ENCODE results near the gene GPR179. TPM values are rescaled to one million over a fixed set of nuclear protein-coding genes. Genes with fewer than 3 reads are reported as not detected.

Gene GPR179
- total and polyA plus RNA-seq, 2 donors (not counting 1 experiment from before 2014, with no cell fraction given), result under 0.01 TPM; not detected in 1

DNA sequence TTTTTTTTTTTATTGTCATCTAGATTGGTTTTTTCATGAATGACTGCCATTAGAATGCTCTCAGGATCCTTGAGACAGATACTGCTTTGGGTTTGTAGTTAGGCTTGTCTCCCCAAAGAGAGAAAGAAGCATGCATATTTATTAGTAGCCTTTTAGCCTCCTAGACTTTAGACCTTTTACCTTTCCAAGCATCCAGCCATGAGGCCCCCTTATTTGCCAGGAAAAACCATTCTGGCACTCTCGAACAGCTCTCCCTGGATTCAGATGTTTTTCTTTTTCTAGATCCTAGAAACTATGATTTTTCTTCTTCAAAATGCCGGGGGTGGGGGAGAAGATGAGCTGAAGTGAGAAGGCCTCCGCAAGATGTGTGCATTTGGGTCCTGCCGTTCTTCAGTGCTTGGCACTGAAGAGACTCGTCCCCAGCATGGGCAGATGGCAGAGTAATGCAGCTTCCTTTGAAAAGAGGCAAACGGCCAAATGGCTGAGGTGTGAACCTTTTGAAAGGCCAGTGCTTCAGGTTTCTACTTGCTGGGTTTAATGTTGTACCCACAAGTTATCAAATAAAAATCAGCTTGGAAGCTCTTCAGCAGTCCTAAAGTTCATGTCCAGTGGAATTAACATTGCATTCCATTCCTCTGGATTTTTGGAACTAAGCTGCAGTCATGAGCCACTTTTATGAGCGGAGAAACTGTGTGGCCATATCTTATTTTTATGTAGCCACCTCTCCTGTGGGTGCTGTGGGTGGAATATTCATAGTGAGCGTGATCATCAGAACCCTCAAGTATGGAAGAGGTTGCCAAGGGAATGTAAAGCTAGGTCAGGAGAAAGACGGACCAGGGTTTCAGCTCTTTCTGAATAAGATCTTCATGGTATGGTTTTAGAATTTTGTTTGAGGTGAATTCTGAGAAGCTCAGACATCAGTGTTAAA is 15.1 kb upstream of the GPR179 start:
- Histone ChIP-seq H3K79me2 (ENCODE audit: control insufficient read depth, insufficient read depth, low read length) (peaks cover 13% of the 10 kb centered on the region), H3K9me3 (ENCODE audit: control insufficient read depth, insufficient read depth, low read depth, low read length) (no peaks in the 10 kb centered on the region), H3K27me3 (ENCODE audit: control insufficient read depth, insufficient read depth, low read length) (no peaks in the 10 kb centered on the region), H3K4me2 (ENCODE audit: extremely low read depth, insufficient read depth, low read length) (no peak overlapping the region), H2AFZ (ENCODE audit: low read length) (no peak overlapping the region), H3K36me3 (ENCODE audit: control insufficient read depth, insufficient read depth, low read length) (no peaks in the 10 kb centered on the region), H3K4me3 (replicated peaks in 1 of 4; ENCODE audit: control extremely low read depth in 1 of 4, insufficient read depth in 1 of 4, low read depth in 3 of 4, low read length in 4 of 4) (no peak overlapping the region), H4K20me1 (ENCODE audit: control insufficient read depth, extremely low read depth, insufficient read depth, low read length) (peaks cover 4% of the 10 kb centered on the region), H3K9ac (ENCODE audit: insufficient read depth, low read length) (no peak overlapping the region), H3K27ac (ENCODE audit: insufficient read depth, low read length) (no peak overlapping the region), H3K4me1 (ENCODE audit: control insufficient read depth, extremely low read depth, insufficient read depth, low read length) (no peaks in the 10 kb centered on the region)
- peak in 1 of 2 donors; percentile 40 for DNase-seq (ENCODE audit: low read depth in 2 of 2)
- TF ChIP-seq, protein P1, sequence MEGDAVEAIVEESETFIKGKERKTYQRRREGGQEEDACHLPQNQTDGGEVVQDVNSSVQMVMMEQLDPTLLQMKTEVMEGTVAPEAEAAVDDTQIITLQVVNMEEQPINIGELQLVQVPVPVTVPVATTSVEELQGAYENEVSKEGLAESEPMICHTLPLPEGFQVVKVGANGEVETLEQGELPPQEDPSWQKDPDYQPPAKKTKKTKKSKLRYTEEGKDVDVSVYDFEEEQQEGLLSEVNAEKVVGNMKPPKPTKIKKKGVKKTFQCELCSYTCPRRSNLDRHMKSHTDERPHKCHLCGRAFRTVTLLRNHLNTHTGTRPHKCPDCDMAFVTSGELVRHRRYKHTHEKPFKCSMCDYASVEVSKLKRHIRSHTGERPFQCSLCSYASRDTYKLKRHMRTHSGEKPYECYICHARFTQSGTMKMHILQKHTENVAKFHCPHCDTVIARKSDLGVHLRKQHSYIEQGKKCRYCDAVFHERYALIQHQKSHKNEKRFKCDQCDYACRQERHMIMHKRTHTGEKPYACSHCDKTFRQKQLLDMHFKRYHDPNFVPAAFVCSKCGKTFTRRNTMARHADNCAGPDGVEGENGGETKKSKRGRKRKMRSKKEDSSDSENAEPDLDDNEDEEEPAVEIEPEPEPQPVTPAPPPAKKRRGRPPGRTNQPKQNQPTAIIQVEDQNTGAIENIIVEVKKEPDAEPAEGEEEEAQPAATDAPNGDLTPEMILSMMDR (conservative IDR thresholded peaks at IDR 0.05 in 1 of 2, IDR thresholded peaks at IDR 0.05 in 1 of 2; ENCODE audit: low read depth in 1 of 2, low read length in 2 of 2), result no peak

DNA sequence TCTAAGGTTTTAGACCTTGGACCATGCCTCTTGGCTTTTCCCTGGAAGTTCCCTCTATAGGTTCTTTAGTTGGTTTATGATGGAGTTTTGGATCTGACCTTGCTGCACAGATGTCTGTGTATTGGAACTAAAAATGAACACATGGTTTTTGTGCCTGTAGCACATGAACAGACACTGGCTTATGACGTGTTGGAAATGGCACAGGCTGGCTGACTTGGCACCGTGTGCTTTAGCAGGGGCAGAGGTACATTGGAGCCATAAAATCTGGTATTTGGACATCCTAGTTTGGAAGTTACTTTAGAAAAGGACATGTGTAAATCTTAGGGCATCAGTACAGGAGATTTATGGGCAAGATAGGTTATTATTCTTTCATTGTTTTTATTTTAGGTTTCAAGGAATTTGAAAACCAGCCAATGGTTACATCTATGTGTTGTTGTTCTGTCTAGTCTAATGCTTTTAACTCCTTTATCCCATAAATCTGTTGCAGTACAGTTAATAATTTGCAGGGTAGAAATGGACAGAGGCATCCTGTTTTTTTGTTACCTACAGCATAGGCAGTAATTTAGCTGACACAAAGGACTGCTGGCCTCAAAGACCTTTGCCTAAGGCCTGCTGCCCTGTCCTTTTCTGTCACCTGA is 13.8 kb upstream of the GPR179 start:
- H2AFZ ChIP-seq (ENCODE audit: low read length), result no peak overlapping the region
- H3K4me3 ChIP-seq (replicated peaks in 1 of 4; ENCODE audit: control extremely low read depth in 1 of 4, insufficient read depth in 1 of 4, low read depth in 3 of 4, low read length in 4 of 4), result no peak overlapping the region
- H3K36me3 ChIP-seq (ENCODE audit: control insufficient read depth, insufficient read depth, low read length), result no peaks in the 10 kb centered on the region
- TF ChIP-seq EZH2 (IDR thresholded peaks at IDR 0.05; ENCODE audit: low read length, missing control alignments), result no peak
- TF ChIP-seq, protein P1 (conservative IDR thresholded peaks at IDR 0.05 in 1 of 2, IDR thresholded peaks at IDR 0.05 in 1 of 2; ENCODE audit: low read depth in 1 of 2, low read length in 2 of 2), result no peak
- no peak overlapping the region for H3K9ac ChIP-seq (ENCODE audit: insufficient read depth, low read length)
- no peak overlapping the region for H3K27ac ChIP-seq (ENCODE audit: insufficient read depth, low read length)
- H3K4me1 ChIP-seq (ENCODE audit: control insufficient read depth, extremely low read depth, insufficient read depth, low read length), result no peaks in the 10 kb centered on the region
- DNase-seq (ENCODE audit: low read depth in 2 of 2), result no peak
- no peaks in the 10 kb centered on the region for H3K27me3 ChIP-seq (ENCODE audit: control insufficient read depth, insufficient read depth, low read length)
- no peaks in the 10 kb centered on the region for H3K9me3 ChIP-seq (ENCODE audit: control insufficient read depth, insufficient read depth, low read depth, low read length)
- H3K4me2 ChIP-seq (ENCODE audit: extremely low read depth, insufficient read depth, low read length), result no peak overlapping the region
- H3K79me2 ChIP-seq (ENCODE audit: control insufficient read depth, insufficient read depth, low read length), result peaks cover 21% of the 10 kb centered on the region
- H4K20me1 ChIP-seq (ENCODE audit: control insufficient read depth, extremely low read depth, insufficient read depth, low read length), result peaks cover 4% of the 10 kb centered on the region

DNA sequence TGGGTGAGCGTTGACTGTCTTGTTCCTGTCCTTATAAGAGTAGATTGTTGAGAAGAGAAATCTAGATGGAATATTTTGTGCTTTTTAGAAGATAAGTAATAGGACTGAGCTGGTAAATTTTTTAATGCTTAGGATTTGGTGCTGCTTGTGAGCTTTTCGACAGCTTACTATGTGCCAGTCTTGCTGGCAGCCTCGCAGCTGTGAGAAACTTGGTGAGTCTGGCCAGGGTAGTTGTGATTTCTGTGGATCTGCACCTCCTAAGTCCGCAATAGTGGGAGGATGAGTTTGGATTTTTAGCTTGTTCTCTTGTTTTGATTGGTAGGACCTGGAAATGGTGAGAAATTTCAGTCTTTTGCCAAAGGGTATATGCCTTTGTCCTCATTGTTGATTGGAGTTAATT is 11.5 kb upstream of the GPR179 start:
- no peak overlapping the region for H3K4me3 ChIP-seq (replicated peaks in 1 of 4; ENCODE audit: control extremely low read depth in 1 of 4, insufficient read depth in 1 of 4, low read depth in 3 of 4, low read length in 4 of 4)
- TF ChIP-seq EZH2 (IDR thresholded peaks at IDR 0.05; ENCODE audit: low read length, missing control alignments), result no peak
- TF ChIP-seq, protein P1 (conservative IDR thresholded peaks at IDR 0.05 in 1 of 2, IDR thresholded peaks at IDR 0.05 in 1 of 2; ENCODE audit: low read depth in 1 of 2, low read length in 2 of 2), result no peak
- no peak overlapping the region for H2AFZ ChIP-seq (ENCODE audit: low read length)
- peaks cover 4% of the 10 kb centered on the region for H4K20me1 ChIP-seq (ENCODE audit: control insufficient read depth, extremely low read depth, insufficient read depth, low read length)
- no peak overlapping the region for H3K4me2 ChIP-seq (ENCODE audit: extremely low read depth, insufficient read depth, low read length)
- no peak for DNase-seq (ENCODE audit: low read depth in 2 of 2)
- H3K79me2 ChIP-seq (ENCODE audit: control insufficient read depth, insufficient read depth, low read length), result peaks cover 21% of the 10 kb centered on the region
- no peaks in the 10 kb centered on the region for H3K4me1 ChIP-seq (ENCODE audit: control insufficient read depth, extremely low read depth, insufficient read depth, low read length)
- no peak overlapping the region for H3K9ac ChIP-seq (ENCODE audit: insufficient read depth, low read length)
- no peaks in the 10 kb centered on the region for H3K9me3 ChIP-seq (ENCODE audit: control insufficient read depth, insufficient read depth, low read depth, low read length)
- H3K27me3 ChIP-seq (ENCODE audit: control insufficient read depth, insufficient read depth, low read length), result no peaks in the 10 kb centered on the region
- no peaks in the 10 kb centered on the region for H3K36me3 ChIP-seq (ENCODE audit: control insufficient read depth, insufficient read depth, low read length)
- no peak overlapping the region for H3K27ac ChIP-seq (ENCODE audit: insufficient read depth, low read length)

Data from fibroblast of lung (primary cell).